Nephron (organoid): ENCODE measurements around the gene SHLD1.

Source experiments
- H3K27ac Mint-ChIP-seq, 3 experiments: 2 replicates each; pipeline ENCODE4 v1.8.0; 2020; ENCODE audit warnings: mixed read lengths in 3 of 3, mild to moderate bottlenecking in 2 of 3, moderate library complexity in 1 of 3
- H3K27me3 Mint-ChIP-seq: 2 replicates; pipeline ENCODE4 v1.8.0; 2021; ENCODE audit warnings: low read depth, mild to moderate bottlenecking, moderate library complexity, mixed read lengths
- H3K36me3 Mint-ChIP-seq: 2 replicates; pipeline ENCODE4 v1.8.0; 2020; ENCODE audit warnings: low read depth, mixed read lengths
- H3K4me1 Mint-ChIP-seq: 2 replicates; pipeline ENCODE4 v1.8.0; 2020; ENCODE audit warnings: mixed read lengths
- H3K4me3 Mint-ChIP-seq, 3 experiments: 2 replicates each; pipeline ENCODE4 v1.8.0; 2020; ENCODE audit warnings: mild to moderate bottlenecking in 3 of 3, mixed read lengths in 3 of 3, moderate library complexity in 2 of 3
- H3K9me3 Mint-ChIP-seq: 2 replicates; pipeline ENCODE4 v1.8.0; 2020; ENCODE audit warnings: mixed read lengths
- TF ChIP-seq, protein P1 (sequence below), 3 experiments: fragments of 200-600 bp; sonication (generic); IDR thresholded peaks; one replicate each; pipeline ENCODE4 v1.5.0; 2021; ENCODE audit warnings: antibody characterized with exemption in 3 of 3; ENCODE audit not compliant: unreplicated experiment in 3 of 3

Gene SHLD1

DNA sequence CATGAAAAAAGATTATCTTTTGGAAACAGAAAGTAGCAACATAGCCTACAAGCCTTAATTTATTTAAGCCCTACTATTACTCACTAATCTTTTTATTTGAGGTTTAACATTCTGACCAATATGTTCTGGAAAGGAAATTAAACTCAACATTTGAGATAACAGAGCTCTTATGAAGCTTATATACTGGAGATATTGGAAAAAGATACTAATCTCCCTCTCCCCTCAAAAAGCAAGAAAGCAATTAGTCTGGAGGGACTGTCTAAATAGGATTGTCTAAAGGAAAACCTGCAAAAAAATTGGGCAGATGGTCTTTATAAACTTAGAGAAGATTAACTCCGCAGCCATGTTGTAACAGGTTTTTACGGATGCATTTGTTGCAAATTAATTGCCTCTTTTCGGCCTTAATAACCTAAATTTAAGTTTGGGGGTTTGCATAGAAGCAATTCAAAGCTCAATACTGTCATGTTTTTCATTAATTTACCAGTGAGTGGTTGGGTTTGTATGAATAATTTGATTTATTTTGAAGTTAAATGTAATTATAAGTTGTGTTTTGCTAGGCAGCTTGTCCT is 79.1 kb downstream of the SHLD1 start:
- Mint-ChIP-seq H3K4me1 (peaks cover under 1% of the 10 kb centered on the region), H3K4me3 (no peak overlapping the region), H3K27me3 (no peaks in the 10 kb centered on the region), H3K9me3 (no peaks in the 10 kb centered on the region), H3K36me3 (no peaks in the 10 kb centered on the region), H3K27ac (no peak overlapping the region)
- TF ChIP-seq, protein P1, sequence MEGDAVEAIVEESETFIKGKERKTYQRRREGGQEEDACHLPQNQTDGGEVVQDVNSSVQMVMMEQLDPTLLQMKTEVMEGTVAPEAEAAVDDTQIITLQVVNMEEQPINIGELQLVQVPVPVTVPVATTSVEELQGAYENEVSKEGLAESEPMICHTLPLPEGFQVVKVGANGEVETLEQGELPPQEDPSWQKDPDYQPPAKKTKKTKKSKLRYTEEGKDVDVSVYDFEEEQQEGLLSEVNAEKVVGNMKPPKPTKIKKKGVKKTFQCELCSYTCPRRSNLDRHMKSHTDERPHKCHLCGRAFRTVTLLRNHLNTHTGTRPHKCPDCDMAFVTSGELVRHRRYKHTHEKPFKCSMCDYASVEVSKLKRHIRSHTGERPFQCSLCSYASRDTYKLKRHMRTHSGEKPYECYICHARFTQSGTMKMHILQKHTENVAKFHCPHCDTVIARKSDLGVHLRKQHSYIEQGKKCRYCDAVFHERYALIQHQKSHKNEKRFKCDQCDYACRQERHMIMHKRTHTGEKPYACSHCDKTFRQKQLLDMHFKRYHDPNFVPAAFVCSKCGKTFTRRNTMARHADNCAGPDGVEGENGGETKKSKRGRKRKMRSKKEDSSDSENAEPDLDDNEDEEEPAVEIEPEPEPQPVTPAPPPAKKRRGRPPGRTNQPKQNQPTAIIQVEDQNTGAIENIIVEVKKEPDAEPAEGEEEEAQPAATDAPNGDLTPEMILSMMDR (IDR thresholded peaks at IDR 0.05; ENCODE audit: unreplicated experiment in 3 of 3): no peak

DNA sequence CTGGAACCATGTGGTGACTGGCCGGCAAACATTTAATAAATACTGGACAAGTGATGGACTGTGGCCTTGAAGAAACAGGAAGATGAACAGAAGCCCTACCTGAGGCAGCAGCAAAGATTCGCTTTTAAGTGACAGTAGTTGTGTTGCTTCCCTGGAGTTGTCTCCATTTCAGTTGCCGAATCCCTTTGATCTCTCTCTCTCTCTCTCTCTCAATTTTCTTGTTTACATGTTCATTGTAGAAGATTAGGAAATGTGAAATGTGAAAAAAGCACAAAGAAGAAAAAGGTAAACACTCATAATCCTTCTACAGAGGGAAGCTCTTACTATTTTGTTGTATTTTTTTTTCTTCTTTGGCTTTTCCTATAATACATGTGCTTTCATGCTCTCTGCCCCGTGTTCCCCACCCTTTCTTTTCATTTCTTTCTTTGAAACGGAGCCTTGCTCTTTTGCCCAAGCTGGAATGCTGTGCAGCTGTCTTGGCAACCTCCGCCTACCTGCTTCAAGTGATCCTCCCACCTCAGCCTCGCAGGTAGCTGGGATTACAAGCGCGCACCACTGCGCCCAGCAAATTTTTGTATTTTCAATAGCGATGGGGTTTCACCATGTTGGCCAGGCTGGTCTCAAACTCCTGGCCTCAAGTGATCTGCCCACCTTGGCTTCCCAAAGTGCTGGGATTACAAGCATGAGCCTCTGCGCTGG is 81.5 kb downstream of the SHLD1 start:
- Mint-ChIP-seq H3K4me1 (peaks cover 16% of the 10 kb centered on the region), H3K36me3 (no peaks in the 10 kb centered on the region), H3K27me3 (no peaks in the 10 kb centered on the region), H3K9me3 (no peaks in the 10 kb centered on the region), H3K27ac (no peak overlapping the region), H3K4me3 (no peak overlapping the region)
- TF ChIP-seq, protein P1 (IDR thresholded peaks at IDR 0.05; ENCODE audit: unreplicated experiment in 3 of 3): no peak

DNA sequence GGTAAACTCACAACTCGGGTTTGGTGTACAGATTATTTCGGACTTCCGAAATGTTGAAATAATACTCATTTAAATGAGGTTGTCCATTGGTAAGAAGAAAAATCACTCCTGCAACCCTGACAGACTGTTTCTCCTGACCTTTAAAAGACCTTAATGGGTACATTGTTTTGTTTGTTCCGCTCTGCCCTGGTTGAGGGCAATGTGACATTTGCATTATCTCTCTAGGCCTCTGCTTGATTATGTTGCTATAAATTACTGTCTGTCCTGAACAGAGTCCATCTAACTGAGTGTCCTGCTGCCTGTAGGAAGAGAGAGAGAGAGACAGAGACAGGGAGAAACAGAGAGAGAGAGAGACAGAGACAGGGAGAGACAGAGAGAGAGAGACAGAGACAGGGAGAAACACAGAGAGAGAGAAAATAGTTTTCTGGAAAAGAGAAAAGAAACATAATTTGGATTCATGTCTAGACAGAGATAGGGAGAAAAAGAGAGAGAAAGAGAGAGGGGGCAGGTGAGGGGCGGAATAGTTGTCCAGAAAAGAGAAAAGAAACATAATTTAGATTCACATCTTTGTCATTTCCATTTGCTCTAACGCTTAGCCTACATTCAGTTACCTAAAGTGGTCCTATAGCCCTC is 83.2 kb downstream of the SHLD1 start:
- no peaks in the 10 kb centered on the region for H3K9me3 Mint-ChIP-seq
- H3K4me1 Mint-ChIP-seq: peaks cover 17% of the 10 kb centered on the region
- no peak overlapping the region for H3K27ac Mint-ChIP-seq
- no peak overlapping the region for H3K4me3 Mint-ChIP-seq
- TF ChIP-seq, protein P1 (IDR thresholded peaks at IDR 0.05; ENCODE audit: unreplicated experiment in 3 of 3): no peak
- no peaks in the 10 kb centered on the region for H3K27me3 Mint-ChIP-seq
- no peaks in the 10 kb centered on the region for H3K36me3 Mint-ChIP-seq

DNA sequence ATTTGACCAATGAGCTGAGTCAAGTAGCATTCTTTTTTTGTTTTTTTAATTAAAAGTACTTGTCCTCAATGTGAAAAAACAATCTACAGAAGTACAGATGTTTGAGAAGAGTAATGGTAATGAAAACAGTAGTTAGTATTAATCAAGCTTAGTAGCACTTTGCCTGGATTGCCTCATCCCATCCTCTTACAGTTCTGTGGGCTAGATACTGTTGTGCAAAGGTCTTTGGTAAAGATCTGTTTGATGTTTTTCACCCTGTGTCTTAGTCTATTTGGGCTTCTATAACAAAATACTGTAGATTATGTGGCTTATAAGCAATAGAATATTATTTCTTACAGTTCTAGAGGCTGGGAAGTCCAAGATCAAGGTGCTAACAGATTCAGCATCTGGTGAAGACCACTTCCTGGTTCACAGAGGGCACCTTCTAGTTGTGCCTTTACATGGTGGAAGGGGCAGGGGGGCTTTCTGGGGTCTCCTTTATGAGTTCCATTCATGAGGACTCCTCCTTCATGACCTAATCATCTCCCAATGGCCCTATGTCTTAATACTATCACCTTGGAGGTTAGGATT is 84.3 kb downstream of the SHLD1 start:
- no peak overlapping the region for H3K4me3 Mint-ChIP-seq
- no peaks in the 10 kb centered on the region for H3K27me3 Mint-ChIP-seq
- H3K36me3 Mint-ChIP-seq: no peaks in the 10 kb centered on the region
- no peak overlapping the region for H3K27ac Mint-ChIP-seq
- TF ChIP-seq, protein P1 (IDR thresholded peaks at IDR 0.05; ENCODE audit: unreplicated experiment in 3 of 3): no peak
- H3K9me3 Mint-ChIP-seq: no peaks in the 10 kb centered on the region
- H3K4me1 Mint-ChIP-seq: peaks cover 17% of the 10 kb centered on the region

GRCh38 chr20:5835321-5835821 is 85.2 kb downstream of the SHLD1 start:
- no peaks in the 10 kb centered on the region for H3K27me3 Mint-ChIP-seq
- no peaks in the 10 kb centered on the region for H3K9me3 Mint-ChIP-seq
- TF ChIP-seq, protein P1 (IDR thresholded peaks at IDR 0.05; ENCODE audit: unreplicated experiment in 3 of 3): no peak
- H3K4me3 Mint-ChIP-seq: no peak overlapping the region
- peak overlapping the region; percentile 2 to 59 (median 42) for H3K27ac Mint-ChIP-seq
- H3K4me1 Mint-ChIP-seq: peaks cover 17% of the 10 kb centered on the region
- H3K36me3 Mint-ChIP-seq: no peaks in the 10 kb centered on the region
